Heart left ventricle (tissue), 13 donors: ENCODE data around the gene PPIA.

ENCODE experiments used
- CTCF ChIP-seq, 12 donors: fragments of 200-600 bp; sonication (generic) in 4 of 12; IDR thresholded peaks; one replicate each; pipeline versions ENCODE4 v1.5.0 to v1.8.0; 2018 to 2022; ENCODE audit warnings: antibody characterized with exemption in 12 of 12, mild to moderate bottlenecking in 5 of 12
- POLR2A ChIP-seq, 2 donors: fragments of 450-650 bp; IDR thresholded peaks; one replicate each; pipeline ENCODE4 v1.6.1; 2017; ENCODE audit warnings: antibody characterized with exemption in 2 of 2, mild to moderate bottlenecking in 2 of 2, moderate library complexity in 2 of 2
- donor health status: ischemic (EF 13 %, LVEDD 7.1; RV severe dilation, severe dysfunction).
- donor health status: DM: no; HTN: yes; CAD: no.
- donor health status: DM: no; HTN: no; CAD: no.
- donor health status: ischemic (EF 25% LVEDD 6.9; RV normal size, moderate dysfunction).
- donor health status: ischemic (EF 25% LVEDD 5.7; RV mildly dilated, moderate dysfunction).
- donor health status: ischemic (EF 35%, LVEDD 5.7; RV mildly dilated, moderate dysfunction).
- donor health status: nonischemic (EF 11% LVEDD 7.7; RV severe dilation, severe dysfunction).
- donor health status: DM: yes; HTN: yes; CAD: no.
- donor health status: PGD.
- donor health status: ischemic (EF 29% LVEDD 5.4; RV normal size, mild dysfunction).
- donor health status: nonischemic (EF 23%, LVEDD 6.1; RV moderate dilation, normal function).

GRCh38 chr7:44798649-44799305 is 2.3 kb downstream of the PPIA start:
- TF ChIP-seq CTCF (IDR thresholded peaks at IDR 0.05) (no peak), POLR2A (IDR thresholded peaks at IDR 0.05) (no peak)
